Type B pancreatic cell (in vitro differentiated cells): Measurements from ENCODE around the gene AMPH. TPM values are rescaled to one million over a fixed set of nuclear protein-coding genes. Genes with fewer than 3 reads are reported as not detected.

Experiments
- DNase-seq: peaks from one replicate; pipeline ENCODE4 v3.0.0; 2021; ENCODE audit warnings: mixed read lengths; ENCODE audit not compliant: unreplicated experiment; ENCODE audit errors: extremely low spot score
- H3K27ac Mint-ChIP-seq: 2 replicates; pipeline ENCODE4 v1.8.0; 2021; ENCODE audit warnings: mild to moderate bottlenecking, mixed read lengths
- H3K27me3 Mint-ChIP-seq: 2 replicates; pipeline ENCODE4 v1.8.0; 2021; ENCODE audit warnings: mixed read lengths
- H3K36me3 Mint-ChIP-seq: 2 replicates; pipeline ENCODE4 v1.8.0; 2021; ENCODE audit warnings: mixed read lengths
- H3K4me1 Mint-ChIP-seq: one replicate; pipeline ENCODE4 v1.8.0; 2021; ENCODE audit warnings: mixed read lengths; ENCODE audit not compliant: unreplicated experiment
- H3K4me3 Mint-ChIP-seq: 2 replicates; pipeline ENCODE4 v1.8.0; 2021; ENCODE audit warnings: mild to moderate bottlenecking, mixed read lengths
- H3K9me3 Mint-ChIP-seq: 2 replicates; pipeline ENCODE4 v1.8.0; 2021; ENCODE audit warnings: mixed read lengths
- CTCF ChIP-seq: fragments of 200-600 bp; sonication (generic); conservative IDR thresholded peaks from 2 replicates; pipeline ENCODE4 v1.5.0; 2021; ENCODE audit warnings: antibody characterized with exemption, mild to moderate bottlenecking
- total RNA-seq: library from RNA; stranded (reverse); gene quantifications from 2 replicates; pipeline ENCODE4 v1.2.1, GENCODE V29; 2021; ENCODE audit warnings: low replicate concordance

AMPH gene
- total RNA-seq, 1 donor from 2014 or later, result 19.9 TPM

- Mint-ChIP-seq H3K36me3 (no peaks in the 10 kb centered on the region), H3K27me3 (peaks cover 2% of the 10 kb centered on the region), H3K4me1 (no peaks in the 10 kb centered on the region), H3K27ac (no peak overlapping the region), H3K9me3 (no peaks in the 10 kb centered on the region), H3K4me3 (no peak overlapping the region)
- no peak for TF ChIP-seq CTCF
- DNase-seq, result no peak
Measured at GRCh38 chr7:38502848-38503247, 128.3 kb downstream of the AMPH start.

- no peak for DNase-seq
- H3K27me3 Mint-ChIP-seq, result peaks cover 2% of the 10 kb centered on the region
- H3K27ac Mint-ChIP-seq, result peak overlapping the region; percentile 66
- no peaks in the 10 kb centered on the region for H3K4me1 Mint-ChIP-seq
- no peaks in the 10 kb centered on the region for H3K36me3 Mint-ChIP-seq
- H3K4me3 Mint-ChIP-seq, result no peak overlapping the region
- H3K9me3 Mint-ChIP-seq, result no peaks in the 10 kb centered on the region
- no peak for TF ChIP-seq CTCF
Measured at GRCh38 chr7:38502289-38502688, 128.9 kb downstream of the AMPH start.

- DNase-seq, result no peak
- H3K27me3 Mint-ChIP-seq, result no peaks in the 10 kb centered on the region
- no peak for TF ChIP-seq CTCF
- no peak overlapping the region for H3K4me3 Mint-ChIP-seq
- no peak overlapping the region for H3K27ac Mint-ChIP-seq
- H3K9me3 Mint-ChIP-seq, result no peaks in the 10 kb centered on the region
- no peaks in the 10 kb centered on the region for H3K4me1 Mint-ChIP-seq
- no peaks in the 10 kb centered on the region for H3K36me3 Mint-ChIP-seq
Measured at GRCh38 chr7:38492010-38492409, 139.2 kb downstream of the AMPH start.

- no peaks in the 10 kb centered on the region for H3K27me3 Mint-ChIP-seq
- no peak for DNase-seq
- no peak for TF ChIP-seq CTCF
- H3K36me3 Mint-ChIP-seq, result no peaks in the 10 kb centered on the region
- H3K4me3 Mint-ChIP-seq, result no peak overlapping the region
- no peak overlapping the region for H3K27ac Mint-ChIP-seq
- H3K4me1 Mint-ChIP-seq, result no peaks in the 10 kb centered on the region
- no peaks in the 10 kb centered on the region for H3K9me3 Mint-ChIP-seq
Measured at GRCh38 chr7:38482521-38482920, 148.7 kb downstream of the AMPH start.

GRCh38 chr7:38481401-38481800 lies 149.8 kb downstream of the AMPH start:
- DNase-seq, result no peak
- H3K27me3 Mint-ChIP-seq, result no peaks in the 10 kb centered on the region
- no peaks in the 10 kb centered on the region for H3K36me3 Mint-ChIP-seq
- H3K4me1 Mint-ChIP-seq, result no peaks in the 10 kb centered on the region
- no peak for TF ChIP-seq CTCF
- H3K27ac Mint-ChIP-seq, result no peak overlapping the region
- no peak overlapping the region for H3K4me3 Mint-ChIP-seq
- no peaks in the 10 kb centered on the region for H3K9me3 Mint-ChIP-seq

GRCh38 chr7:38478404-38478803 lies 152.8 kb downstream of the AMPH start:
- H3K27me3 Mint-ChIP-seq, result no peaks in the 10 kb centered on the region
- H3K4me1 Mint-ChIP-seq, result no peaks in the 10 kb centered on the region
- no peak overlapping the region for H3K27ac Mint-ChIP-seq
- H3K9me3 Mint-ChIP-seq, result no peaks in the 10 kb centered on the region
- no peak for DNase-seq
- no peak overlapping the region for H3K4me3 Mint-ChIP-seq
- H3K36me3 Mint-ChIP-seq, result no peaks in the 10 kb centered on the region
- no peak for TF ChIP-seq CTCF
